ENCODE data around the gene CNOT11. TPM values are rescaled to one million over a fixed set of nuclear protein-coding genes. Genes with fewer than 3 reads are reported as not detected.

Gene CNOT11
- total and polyA plus RNA-seq, 2 donors (not counting 1 experiment from before 2014, with no cell fraction given), result 37.6 to 46.3 TPM

DNA sequence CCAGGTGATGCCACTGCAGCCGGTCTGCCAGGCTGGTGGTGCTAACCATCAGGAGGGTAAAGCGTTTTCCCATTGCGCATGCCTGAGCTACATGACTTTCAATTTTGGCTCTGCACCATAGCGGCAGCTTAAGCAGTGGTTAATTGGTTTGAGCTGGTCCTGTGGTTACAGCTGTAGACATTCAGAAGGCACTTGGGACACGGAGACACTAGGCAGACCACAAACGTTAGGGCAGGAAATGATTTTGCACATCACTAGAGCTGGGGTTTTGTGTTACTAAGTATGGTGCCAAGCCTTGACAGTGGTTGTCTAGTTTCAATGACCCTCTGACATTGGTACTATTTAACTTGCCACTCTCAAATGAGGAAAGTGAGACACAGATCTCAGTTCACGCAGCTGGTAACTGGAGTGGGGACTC lies 28.9 kb upstream of the CNOT11 start:
- no peak for TF ChIP-seq EZH2 (IDR thresholded peaks at IDR 0.05; ENCODE audit: borderline replicate concordance, insufficient read depth, low read depth, low read length, poor library complexity, severe bottlenecking)
- no peak for TF ChIP-seq CTCF (IDR thresholded peaks at IDR 0.05)
- H3K79me2 ChIP-seq (ENCODE audit: control insufficient read depth, insufficient read depth, low read length), result no peaks in the 10 kb centered on the region
- Mint-ChIP-seq H3K27ac (peak overlapping the region; percentile 37), H3K4me3 (peak overlapping the region; percentile 53), H3K27me3 (peaks cover 40% of the 10 kb centered on the region), H3K9me3 (ENCODE audit: insufficient read depth) (peaks cover 6% of the 10 kb centered on the region), H3K4me1 (peaks cover 18% of the 10 kb centered on the region)
- intact Hi-C loops (cut with micrococcal nuclease), result no loop called here
- H3K4me2 ChIP-seq (replicated peaks; ENCODE audit: low read depth, low read length, poor library complexity, severe bottlenecking), result peak overlapping the region; percentile 54
- no peaks in the 10 kb centered on the region for H3K36me3 ChIP-seq (replicated peaks in 1 of 2; ENCODE audit: control extremely low read depth in 1 of 2, control insufficient read depth in 1 of 2, extremely low read depth in 1 of 2, insufficient read depth in 2 of 2, low read length in 1 of 2)
- H3K4me1 ChIP-seq (ENCODE audit: control insufficient read depth in 2 of 2, insufficient read depth in 2 of 2, low read length in 2 of 2), result peaks cover 20% of the 10 kb centered on the region in 2 donors
- H2AFZ ChIP-seq (ENCODE audit: insufficient read depth, low read depth, low read length, poor library complexity, severe bottlenecking), result no peak overlapping the region
- DNase-seq (peak; percentile 76), ATAC-seq (ENCODE audit: low read depth) (peak; percentile 93)
- ChIA-PET POLR2A (interaction anchor here (0.7 kb wide), 1 partner anchor 29 kb away, joined by 3 read pairs; the partner anchor contains the start of gene CNOT11), CTCF (interaction anchor here (0.6 to 2.0 kb wide), 6 partner anchors 18 to 211 kb away, joined by 3 to 11 read pairs (median 4); partner anchors contain the start of gene TBC1D8)
- H3K4me3 ChIP-seq (ENCODE audit: control extremely low read depth in 1 of 5, extremely low read depth in 1 of 5, insufficient read depth in 1 of 5, low read depth in 2 of 5, low read length in 4 of 5), result peak overlapping the region in 1 of 5 experiments; percentile 2
- WGBS (ENCODE audit: insufficient coverage), result 0% methylated on average over 7 of the region's 7 CpGs
- no peak overlapping the region for H3K27ac ChIP-seq (ENCODE audit: low read length in 2 of 2)
- no peaks in the 10 kb centered on the region for H4K20me1 ChIP-seq (ENCODE audit: control insufficient read depth, insufficient read depth, low read length, poor library complexity, severe bottlenecking)
- peaks cover 0 to 50% (median 29%) of the 10 kb centered on the region in 4 experiments for H3K27me3 ChIP-seq (replicated peaks in 1 of 4; ENCODE audit: control extremely low read depth in 1 of 4, control insufficient read depth in 3 of 4, insufficient read depth in 4 of 4, low read length in 3 of 4)
- peaks cover 0 to 28% (median 0%) of the 10 kb centered on the region in 3 donors for H3K9me3 ChIP-seq (ENCODE audit: control extremely low read depth in 1 of 3, control insufficient read depth in 2 of 3, insufficient read depth in 1 of 3, low read length in 2 of 3)
- H3K9ac ChIP-seq (ENCODE audit: low read length), result peak overlapping the region; percentile 28

DNA sequence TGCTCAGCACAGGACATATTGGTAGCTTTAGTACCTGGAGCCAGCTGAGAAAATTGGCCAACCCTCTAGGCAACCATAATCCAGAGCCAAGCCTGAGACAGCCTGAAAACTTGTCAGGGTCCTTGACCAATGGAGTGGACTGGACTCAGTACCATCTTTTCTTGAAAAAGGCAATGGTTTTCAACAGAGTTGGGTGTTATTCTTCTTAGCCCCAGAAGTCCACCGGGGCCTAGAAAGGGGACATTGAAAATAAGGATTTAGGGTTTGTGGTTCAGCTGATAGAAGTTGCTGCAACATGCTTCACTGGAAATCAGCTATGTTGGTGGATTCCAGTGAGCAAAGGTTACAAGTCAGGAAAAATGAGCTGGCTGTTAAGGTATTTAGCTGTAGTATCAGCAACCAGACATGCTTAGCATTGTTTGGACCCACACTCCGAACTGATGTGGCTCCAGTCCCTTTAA lies 22.1 kb upstream of the CNOT11 start:
- TF ChIP-seq CTCF (IDR thresholded peaks at IDR 0.05) (no peak), EZH2 (IDR thresholded peaks at IDR 0.05; ENCODE audit: borderline replicate concordance, insufficient read depth, low read depth, low read length, poor library complexity, severe bottlenecking) (no peak)
- intact Hi-C loops (cut with micrococcal nuclease), result no loop called here
- peaks cover 2 to 16% (median 7%) of the 10 kb centered on the region in 3 donors for H3K9me3 ChIP-seq (ENCODE audit: control extremely low read depth in 1 of 3, control insufficient read depth in 2 of 3, insufficient read depth in 1 of 3, low read length in 2 of 3)
- Mint-ChIP-seq H3K9me3 (ENCODE audit: insufficient read depth) (peaks cover 2% of the 10 kb centered on the region), H3K27me3 (peaks cover 45% of the 10 kb centered on the region), H3K4me3 (no peak overlapping the region), H3K27ac (no peak overlapping the region), H3K4me1 (peaks cover 3% of the 10 kb centered on the region)
- ChIA-PET POLR2A (no interaction called here), CTCF (interaction anchor here (0.7 to 1.1 kb wide), 3 partner anchors 10 to 42 kb away, joined by 3 to 4 read pairs (median 3); no protein-coding TSS in a partner anchor)
- no peaks in the 10 kb centered on the region for H4K20me1 ChIP-seq (ENCODE audit: control insufficient read depth, insufficient read depth, low read length, poor library complexity, severe bottlenecking)
- 86% methylated on average over 1 of the region's 2 CpGs for WGBS (ENCODE audit: insufficient coverage)
- no peak overlapping the region for H3K27ac ChIP-seq (ENCODE audit: low read length in 2 of 2)
- no peaks in the 10 kb centered on the region for H3K36me3 ChIP-seq (replicated peaks in 1 of 2; ENCODE audit: control extremely low read depth in 1 of 2, control insufficient read depth in 1 of 2, extremely low read depth in 1 of 2, insufficient read depth in 2 of 2, low read length in 1 of 2)
- H3K4me3 ChIP-seq (ENCODE audit: control extremely low read depth in 1 of 5, extremely low read depth in 1 of 5, insufficient read depth in 1 of 5, low read depth in 2 of 5, low read length in 4 of 5), result no peak overlapping the region
- no peak for DNase-seq
- H3K4me1 ChIP-seq (ENCODE audit: control insufficient read depth in 2 of 2, insufficient read depth in 2 of 2, low read length in 2 of 2), result no peaks in the 10 kb centered on the region
- H3K9ac ChIP-seq (ENCODE audit: low read length), result no peak overlapping the region
- no peak for ATAC-seq (ENCODE audit: low read depth)
- H3K4me2 ChIP-seq (replicated peaks; ENCODE audit: low read depth, low read length, poor library complexity, severe bottlenecking), result no peak overlapping the region
- H3K27me3 ChIP-seq (replicated peaks in 1 of 4; ENCODE audit: control extremely low read depth in 1 of 4, control insufficient read depth in 3 of 4, insufficient read depth in 4 of 4, low read length in 3 of 4), result peaks cover 0 to 43% (median 30%) of the 10 kb centered on the region in 4 experiments
- no peak overlapping the region for H2AFZ ChIP-seq (ENCODE audit: insufficient read depth, low read depth, low read length, poor library complexity, severe bottlenecking)
- no peaks in the 10 kb centered on the region for H3K79me2 ChIP-seq (ENCODE audit: control insufficient read depth, insufficient read depth, low read length)
